ENCODE data around the gene AKR1C8.
"Not testable (repeated sequence)": the region's sequence is repeated elsewhere in the genome, so short reads cannot be mapped to it uniquely, and the experiment has no call there.

Gene AKR1C8

DNA sequence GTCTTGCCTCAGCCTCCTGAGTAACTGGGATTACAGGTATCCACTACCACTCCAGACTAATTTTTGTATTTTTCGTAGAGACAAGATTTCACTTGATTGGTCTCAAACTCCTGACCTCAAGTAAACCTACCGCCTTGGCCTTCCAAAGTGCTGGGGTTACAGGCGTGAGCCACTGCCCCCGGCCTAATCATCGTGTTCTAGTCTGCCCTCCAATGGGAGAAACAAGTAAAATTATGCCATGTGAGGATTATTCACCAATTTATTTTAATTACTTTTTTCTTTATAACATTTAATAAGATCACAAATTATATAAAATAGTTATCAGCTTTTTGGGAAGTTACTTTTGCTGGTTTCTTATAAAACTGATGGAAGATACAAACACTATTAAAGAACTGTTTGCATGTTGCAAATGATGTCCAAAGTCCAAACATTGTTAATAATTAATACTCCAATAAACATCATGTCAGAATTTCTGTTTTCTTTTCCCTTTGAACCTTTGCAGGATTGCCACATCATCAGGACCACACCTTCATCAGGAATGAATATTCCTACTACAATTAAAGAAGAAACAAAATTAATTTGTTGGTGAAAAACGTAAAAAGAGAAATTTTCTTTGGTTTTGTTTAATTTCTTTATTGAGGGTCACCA lies 10.9 kb upstream of the AKR1C8 start:
- Mint-ChIP-seq H3K27ac (no peak overlapping the region), H3K27me3 (peaks cover 2% of the 10 kb centered on the region), H3K4me3 (no peak overlapping the region), H3K9me3 (peaks cover 3% of the 10 kb centered on the region), H3K36me3 (ENCODE audit: low read depth) (no peaks in the 10 kb centered on the region), H3K4me1 (no peaks in the 10 kb centered on the region)
- no peak for ATAC-seq
- no peak for DNase-seq

DNA sequence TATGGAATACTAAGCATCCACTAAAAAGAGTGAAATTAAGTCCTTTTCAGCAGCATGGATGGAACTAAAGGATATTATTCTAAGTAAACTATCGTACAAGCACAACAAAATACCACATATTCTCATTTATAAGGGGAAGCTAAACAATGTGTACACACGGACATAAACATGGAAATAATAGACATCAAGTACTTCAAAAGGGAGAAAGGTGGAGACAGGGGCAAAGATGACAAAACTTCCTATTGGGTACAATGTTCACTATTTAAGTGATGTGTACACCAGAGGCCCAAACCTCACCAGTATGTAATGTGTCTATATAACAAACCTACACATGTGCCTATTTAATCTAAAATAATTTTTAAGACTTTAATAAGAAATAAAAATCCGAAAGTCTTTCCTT lies 9.5 kb upstream of the AKR1C8 start:
- ATAC-seq, result no peak
- Mint-ChIP-seq H3K9me3 (no peaks in the 10 kb centered on the region), H3K27ac (no peak overlapping the region), H3K27me3 (peaks cover 2% of the 10 kb centered on the region), H3K36me3 (ENCODE audit: low read depth) (no peaks in the 10 kb centered on the region), H3K4me1 (no peaks in the 10 kb centered on the region), H3K4me3 (no peak overlapping the region)
- no peak for DNase-seq

DNA sequence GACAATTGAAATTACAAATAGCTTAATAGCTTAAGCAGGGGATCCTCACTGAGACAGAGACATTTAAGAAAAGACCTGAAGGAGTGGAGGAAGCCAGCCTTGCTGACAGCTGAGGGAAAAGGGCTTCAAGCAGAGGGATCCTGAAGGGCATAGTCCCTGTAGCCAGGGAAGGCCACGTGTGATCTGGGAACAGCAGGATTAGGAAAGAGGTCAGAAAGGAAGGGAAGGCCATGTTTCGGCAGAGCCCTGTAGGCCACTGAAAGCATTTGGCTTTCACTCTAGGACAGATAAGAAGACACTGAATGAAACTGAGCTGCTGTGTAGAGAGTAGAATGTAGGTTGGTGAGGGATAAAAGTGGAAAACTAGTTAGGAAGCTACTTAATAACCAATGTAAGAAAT lies 3.4 kb upstream of the AKR1C8 start:
- no peaks in the 10 kb centered on the region for H3K36me3 Mint-ChIP-seq (ENCODE audit: low read depth)
- no peak overlapping the region for H3K27ac Mint-ChIP-seq
- no peaks in the 10 kb centered on the region for H3K4me1 Mint-ChIP-seq
- ATAC-seq (no peak), DNase-seq (no peak)
- H3K9me3 Mint-ChIP-seq, result no peaks in the 10 kb centered on the region
- H3K4me3 Mint-ChIP-seq, result no peak overlapping the region
- H3K27me3 Mint-ChIP-seq, result peaks cover 3% of the 10 kb centered on the region

DNA sequence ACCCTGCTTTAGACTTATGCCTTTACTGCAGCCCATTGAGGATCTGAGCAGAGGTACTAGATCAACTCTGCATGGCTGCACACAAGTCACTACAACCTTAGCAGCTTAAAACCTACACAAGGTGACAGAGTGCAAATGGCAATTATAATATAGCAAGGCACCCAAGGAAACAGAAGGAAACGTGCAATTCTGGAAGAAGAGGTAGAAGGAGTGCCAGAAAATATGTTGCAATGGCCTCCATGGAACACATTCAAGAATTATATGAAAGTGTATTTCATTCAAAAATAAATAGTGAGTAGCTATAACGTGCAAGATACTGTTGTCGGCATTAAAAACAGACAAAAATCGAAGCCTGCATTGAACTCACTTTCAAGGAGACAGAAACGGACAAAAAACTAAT lies 2.9 kb upstream of the AKR1C8 start:
- H3K27me3 Mint-ChIP-seq, result peaks cover 3% of the 10 kb centered on the region
- no peaks in the 10 kb centered on the region for H3K9me3 Mint-ChIP-seq
- no peaks in the 10 kb centered on the region for H3K36me3 Mint-ChIP-seq (ENCODE audit: low read depth)
- no peaks in the 10 kb centered on the region for H3K4me1 Mint-ChIP-seq
- ATAC-seq (no peak), DNase-seq (no peak)
- H3K4me3 Mint-ChIP-seq, result no peak overlapping the region
- no peak overlapping the region for H3K27ac Mint-ChIP-seq

DNA sequence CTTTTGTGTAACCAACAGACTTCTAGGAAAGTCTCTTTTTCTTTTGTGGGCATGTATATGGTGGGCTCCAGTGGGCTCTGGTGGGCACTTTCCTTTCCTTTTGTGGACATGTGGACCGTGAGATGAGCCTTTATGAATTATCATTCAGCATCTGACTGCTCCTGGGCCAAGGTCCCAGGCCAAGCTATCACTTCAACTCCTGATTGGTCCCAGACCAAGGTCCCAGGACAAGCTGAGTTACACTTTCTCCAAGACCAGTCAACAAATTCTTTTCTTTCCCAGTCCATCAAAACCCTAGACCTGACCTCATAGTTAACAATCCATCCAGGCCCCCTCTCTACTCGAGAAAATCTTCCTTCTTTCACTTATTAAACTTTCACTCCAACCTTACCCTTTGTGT lies 1.0 kb downstream of the AKR1C8 start:
- no peak for ATAC-seq
- Mint-ChIP-seq H3K4me1 (no peaks in the 10 kb centered on the region), H3K4me3 (no peak overlapping the region)

DNA sequence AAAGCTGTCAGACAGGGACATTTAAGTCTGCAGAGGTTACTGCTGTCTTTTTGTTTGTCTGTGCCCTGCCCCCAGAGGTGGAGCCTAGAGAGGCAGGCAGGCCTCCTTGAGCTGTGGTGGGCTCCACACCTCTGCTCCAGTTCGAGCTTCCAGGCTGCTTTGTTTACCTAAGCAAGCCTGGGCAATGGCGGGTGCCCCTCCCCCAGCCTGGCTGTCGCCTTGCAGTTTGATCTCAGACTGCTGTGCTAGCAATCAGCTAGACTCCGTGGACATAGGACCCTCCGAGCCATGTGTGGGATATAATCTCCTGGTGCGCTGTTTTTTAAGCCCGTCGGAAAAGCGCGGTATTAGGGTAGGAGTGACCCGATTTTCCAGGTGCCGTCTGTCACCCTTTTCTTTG lies 4.4 kb downstream of the AKR1C8 start:
- not testable (repeated sequence) for ATAC-seq; H3K27ac Mint-ChIP-seq; H3K4me1 Mint-ChIP-seq; DNase-seq; H3K36me3 Mint-ChIP-seq (ENCODE audit: low read depth); H3K9me3 Mint-ChIP-seq; H3K4me3 Mint-ChIP-seq; H3K27me3 Mint-ChIP-seq

More for the DNA sequence above, 1.0 kb downstream of the AKR1C8 start:
- Mint-ChIP-seq H3K27me3 (peaks cover 3% of the 10 kb centered on the region), H3K36me3 (ENCODE audit: low read depth) (peaks cover 1% of the 10 kb centered on the region), H3K27ac (no peak overlapping the region), H3K9me3 (peaks cover 6% of the 10 kb centered on the region)
- DNase-seq, result no peak

DNA sequence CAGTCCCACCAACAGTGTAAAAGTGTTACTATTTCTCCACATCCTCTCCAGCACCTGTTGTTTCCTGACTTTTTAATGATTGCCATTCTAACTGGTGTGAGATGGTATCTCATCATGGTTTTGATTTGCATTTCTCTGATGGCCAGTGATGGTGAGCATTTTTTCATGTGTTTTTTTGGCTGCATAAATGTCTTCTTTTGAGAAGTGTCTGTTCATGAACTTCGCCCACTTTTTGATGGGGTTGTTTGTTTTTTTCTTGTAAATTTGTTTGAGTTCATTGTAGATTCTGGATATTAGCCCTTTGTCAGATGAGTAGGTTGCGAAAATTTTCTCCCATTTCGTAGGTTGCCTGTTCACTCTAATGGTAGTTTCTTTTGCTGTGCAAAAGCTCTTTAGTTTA lies 9.4 kb downstream of the AKR1C8 start:
- not testable (repeated sequence) for ATAC-seq; H3K9me3 Mint-ChIP-seq; H3K4me1 Mint-ChIP-seq; H3K4me3 Mint-ChIP-seq; H3K27me3 Mint-ChIP-seq; H3K27ac Mint-ChIP-seq; DNase-seq; H3K36me3 Mint-ChIP-seq (ENCODE audit: low read depth)

DNA sequence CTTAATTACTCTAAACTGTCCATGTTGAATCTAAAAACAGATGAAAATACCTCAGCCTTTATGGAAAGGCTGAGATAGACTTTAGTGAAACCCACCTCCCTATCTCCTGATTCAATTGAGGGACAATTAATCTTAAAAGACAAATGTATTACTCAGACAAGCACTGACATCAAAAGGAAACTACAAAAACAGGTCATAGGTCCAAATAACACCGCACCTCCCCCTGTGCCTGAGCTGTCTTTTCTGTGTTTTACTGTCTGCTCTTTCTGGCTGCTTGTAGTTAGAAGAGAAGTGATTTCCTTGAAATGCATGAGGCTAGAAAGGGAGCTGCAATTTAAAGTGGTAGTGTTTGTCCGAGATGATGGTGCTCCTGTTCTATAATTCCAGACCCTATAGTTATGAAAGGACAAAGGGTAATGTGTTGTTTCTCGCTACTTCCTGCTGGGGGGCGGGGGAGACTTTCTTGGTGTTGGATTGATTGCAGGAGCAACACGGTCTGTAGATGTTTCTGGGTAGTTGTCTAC lies 16.0 kb downstream of the AKR1C8 start:
- no peaks in the 10 kb centered on the region for H3K4me1 Mint-ChIP-seq
- H3K4me3 Mint-ChIP-seq, result no peak overlapping the region
- no peaks in the 10 kb centered on the region for H3K27me3 Mint-ChIP-seq
- peaks cover 30% of the 10 kb centered on the region for H3K9me3 Mint-ChIP-seq
- H3K27ac Mint-ChIP-seq, result no peak overlapping the region
- ATAC-seq, result no peak
- no peak for DNase-seq
- H3K36me3 Mint-ChIP-seq (ENCODE audit: low read depth), result peaks cover 3% of the 10 kb centered on the region

DNA sequence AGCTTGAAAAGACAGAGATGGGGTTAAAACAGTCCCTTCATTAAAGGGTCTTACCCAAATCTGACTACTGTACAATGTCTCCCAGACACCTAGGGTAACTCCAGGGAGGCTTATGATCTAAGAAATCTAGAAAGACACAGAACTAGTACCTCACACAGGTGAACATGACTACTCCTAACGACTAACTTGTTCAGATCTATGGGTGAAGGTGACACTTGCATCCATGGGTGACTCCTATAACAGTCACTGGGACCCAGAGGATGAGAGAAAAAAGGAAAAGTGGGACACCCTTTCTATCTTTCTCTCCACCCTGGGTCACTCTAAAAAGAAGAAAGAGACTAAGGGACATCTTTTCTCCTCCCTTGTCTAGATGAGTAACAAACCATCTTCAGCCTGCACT lies 19.2 kb downstream of the AKR1C8 start:
- no peak for ATAC-seq
- H3K9me3 Mint-ChIP-seq, result peaks cover 44% of the 10 kb centered on the region
- H3K27ac Mint-ChIP-seq, result no peak overlapping the region
- no peaks in the 10 kb centered on the region for H3K27me3 Mint-ChIP-seq
- H3K4me3 Mint-ChIP-seq, result no peak overlapping the region
- peaks cover 3% of the 10 kb centered on the region for H3K36me3 Mint-ChIP-seq (ENCODE audit: low read depth)
- no peak for DNase-seq
- no peaks in the 10 kb centered on the region for H3K4me1 Mint-ChIP-seq

DNA sequence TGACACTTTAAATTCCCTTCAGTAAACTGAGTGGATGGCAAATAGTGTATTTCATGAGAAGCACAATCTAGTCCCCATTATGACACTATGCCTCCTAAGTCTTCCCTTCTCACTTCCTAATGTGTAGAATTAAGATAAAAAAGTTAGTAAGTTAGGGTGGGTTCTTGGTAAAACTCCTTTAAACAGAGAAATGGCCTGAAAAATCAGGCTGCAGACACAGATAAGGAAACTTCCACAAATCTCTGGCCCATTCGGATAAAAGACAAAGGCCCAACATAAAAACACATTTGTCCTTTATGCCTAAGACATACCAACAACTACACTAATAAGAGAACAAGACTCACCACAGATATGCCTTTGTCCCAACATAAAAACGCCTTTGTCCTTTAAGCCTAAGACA lies 21.5 kb downstream of the AKR1C8 start:
- H3K4me3 Mint-ChIP-seq, result no peak overlapping the region
- DNase-seq (no peak), ATAC-seq (no peak)
- peaks cover 3% of the 10 kb centered on the region for H3K36me3 Mint-ChIP-seq (ENCODE audit: low read depth)
- H3K27me3 Mint-ChIP-seq, result no peaks in the 10 kb centered on the region
- no peaks in the 10 kb centered on the region for H3K4me1 Mint-ChIP-seq
- H3K27ac Mint-ChIP-seq, result no peak overlapping the region
- H3K9me3 Mint-ChIP-seq, result peaks cover 42% of the 10 kb centered on the region

DNA sequence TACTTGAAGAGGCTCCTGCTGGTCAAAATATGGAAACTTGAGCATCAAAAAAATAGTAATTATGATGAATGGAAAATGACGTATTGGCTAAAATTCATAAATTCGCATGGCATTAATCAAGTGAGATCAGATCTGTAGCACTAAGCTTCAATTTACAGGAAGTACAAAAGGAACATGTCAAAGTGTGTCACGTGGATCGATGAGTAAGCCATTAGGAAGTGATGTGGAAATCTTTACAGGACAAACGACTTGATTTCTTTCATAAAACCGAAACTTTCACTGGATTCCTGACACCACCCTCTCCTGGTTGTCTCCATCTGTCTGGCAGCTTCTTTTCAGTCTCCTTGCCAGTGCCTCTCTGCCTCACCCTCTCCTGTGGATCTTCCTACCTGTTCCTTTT lies 25.8 kb downstream of the AKR1C8 start:
- DNase-seq, result no peak
- Mint-ChIP-seq H3K9me3 (peaks cover 14% of the 10 kb centered on the region), H3K4me3 (no peak overlapping the region), H3K36me3 (ENCODE audit: low read depth) (no peaks in the 10 kb centered on the region), H3K4me1 (no peaks in the 10 kb centered on the region), H3K27ac (no peak overlapping the region), H3K27me3 (no peaks in the 10 kb centered on the region)
- no peak for ATAC-seq

DNA sequence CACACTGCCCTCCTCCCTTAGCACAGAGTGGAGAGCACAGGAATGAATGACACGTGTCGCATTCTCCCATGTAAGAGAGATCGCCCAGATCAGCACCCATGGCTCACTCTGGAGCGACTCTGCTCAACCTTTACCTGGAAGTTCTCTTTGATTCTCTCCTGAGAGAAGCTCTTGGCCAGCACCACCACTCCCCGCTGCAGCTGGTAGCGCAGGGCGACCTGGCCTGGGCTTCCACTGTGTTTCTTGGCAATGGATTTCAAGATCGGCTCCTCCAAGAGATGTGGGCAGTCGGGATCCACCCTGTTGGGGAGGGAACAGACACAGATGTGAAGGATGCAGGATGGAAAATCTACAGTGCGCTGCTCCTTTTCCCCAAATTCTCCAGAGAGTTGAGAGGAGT lies 27.4 kb downstream of the AKR1C8 start:
- DNase-seq, result no peak
- H3K4me3 Mint-ChIP-seq, result no peak overlapping the region
- H3K9me3 Mint-ChIP-seq, result peaks cover 11% of the 10 kb centered on the region
- H3K27ac Mint-ChIP-seq, result no peak overlapping the region
- no peaks in the 10 kb centered on the region for H3K36me3 Mint-ChIP-seq (ENCODE audit: low read depth)
- ATAC-seq, result no peak
- H3K27me3 Mint-ChIP-seq, result no peaks in the 10 kb centered on the region
- no peaks in the 10 kb centered on the region for H3K4me1 Mint-ChIP-seq

DNA sequence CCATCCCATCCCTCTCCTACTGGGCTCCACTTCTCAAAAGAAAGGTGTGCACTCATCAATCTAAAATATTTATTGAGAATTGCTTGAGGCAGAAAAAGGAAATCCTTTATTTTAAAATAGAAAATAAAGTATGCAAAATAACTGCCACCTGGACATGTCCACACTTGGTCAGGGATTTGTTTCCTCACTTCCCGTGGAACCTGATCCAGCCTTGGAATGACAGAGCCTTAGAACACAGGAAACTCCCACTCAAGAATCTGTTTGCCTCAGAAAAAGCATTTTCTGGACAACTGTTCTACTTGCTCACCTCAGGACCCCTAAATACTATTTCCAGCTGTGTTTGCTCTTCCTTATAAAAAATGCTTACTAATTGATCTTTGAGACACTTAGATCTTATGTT lies 29.0 kb downstream of the AKR1C8 start:
- no peak overlapping the region for H3K27ac Mint-ChIP-seq

DNA sequence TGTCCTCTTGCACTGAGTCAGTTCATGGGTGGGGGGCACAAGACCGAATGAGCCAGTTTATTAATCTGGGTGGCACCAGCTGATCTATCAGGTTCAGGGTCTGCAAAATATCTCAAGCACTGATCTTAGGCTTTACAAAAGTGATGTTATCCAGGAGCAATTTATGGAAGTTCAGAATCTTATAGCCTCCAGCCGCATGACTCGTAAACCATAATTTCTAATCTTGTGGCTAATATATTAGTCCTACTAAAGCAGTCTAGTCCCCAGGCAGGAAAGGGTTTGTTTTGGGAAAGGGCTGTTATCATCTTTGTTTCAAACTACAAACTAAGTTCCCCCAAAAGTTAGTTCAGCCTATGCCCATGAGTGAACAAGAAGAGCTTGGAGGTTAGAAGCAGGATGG lies 33.9 kb downstream of the AKR1C8 start:
- Mint-ChIP-seq H3K9me3 (peaks cover 9% of the 10 kb centered on the region), H3K27ac (no peak overlapping the region), H3K4me3 (no peak overlapping the region), H3K27me3 (no peaks in the 10 kb centered on the region), H3K4me1 (no peaks in the 10 kb centered on the region), H3K36me3 (ENCODE audit: low read depth) (no peaks in the 10 kb centered on the region)
- ATAC-seq (no peak), DNase-seq (no peak)

More for the DNA sequence above, 29.0 kb downstream of the AKR1C8 start:
- no peak for DNase-seq
- ATAC-seq, result no peak
- Mint-ChIP-seq H3K27me3 (no peaks in the 10 kb centered on the region), H3K36me3 (ENCODE audit: low read depth) (no peaks in the 10 kb centered on the region), H3K4me3 (no peak overlapping the region), H3K4me1 (no peaks in the 10 kb centered on the region), H3K9me3 (peaks cover 4% of the 10 kb centered on the region)

DNA sequence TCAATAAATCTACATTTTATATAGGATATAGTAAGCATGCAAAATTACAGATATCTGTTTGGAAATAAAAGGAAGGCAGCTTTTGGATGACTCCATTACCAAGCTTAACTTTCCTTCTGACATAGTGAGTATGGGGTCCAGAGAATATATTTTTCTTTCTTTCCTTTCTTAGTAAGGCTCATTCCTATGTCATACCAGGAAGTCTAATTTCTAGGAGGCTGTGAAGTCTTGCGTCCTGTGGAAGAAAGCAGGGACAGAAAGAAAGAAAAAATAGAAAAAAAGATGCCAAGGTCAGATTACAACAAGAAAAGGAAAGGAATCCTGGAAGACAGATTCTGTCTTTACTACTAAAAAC lies 36.3 kb downstream of the AKR1C8 start:
- Mint-ChIP-seq H3K4me1 (no peaks in the 10 kb centered on the region), H3K36me3 (ENCODE audit: low read depth) (no peaks in the 10 kb centered on the region), H3K27ac (no peak overlapping the region), H3K27me3 (no peaks in the 10 kb centered on the region), H3K9me3 (peaks cover 9% of the 10 kb centered on the region), H3K4me3 (no peak overlapping the region)
- DNase-seq (no peak), ATAC-seq (no peak)

All from activated naive CD8-positive, alpha-beta T cell treated with anti-CD3 and anti-CD28 coated beads, Interleukin-2, amount 50 U/mL, for 24 hours (primary cell).